SKM-1 (cell line): ENCODE measurements around the gene ANKRD2.
"Not testable (repeated sequence)": the region's sequence is repeated elsewhere in the genome, so short reads cannot be mapped to it uniquely, and the experiment has no call there.

Experiments
- DNase-seq: peaks from one replicate; lab custom pipeline; 2025; ENCODE audit not compliant: unreplicated experiment; lab: John Stamatoyannopoulos, UW

Gene ANKRD2

DNA sequence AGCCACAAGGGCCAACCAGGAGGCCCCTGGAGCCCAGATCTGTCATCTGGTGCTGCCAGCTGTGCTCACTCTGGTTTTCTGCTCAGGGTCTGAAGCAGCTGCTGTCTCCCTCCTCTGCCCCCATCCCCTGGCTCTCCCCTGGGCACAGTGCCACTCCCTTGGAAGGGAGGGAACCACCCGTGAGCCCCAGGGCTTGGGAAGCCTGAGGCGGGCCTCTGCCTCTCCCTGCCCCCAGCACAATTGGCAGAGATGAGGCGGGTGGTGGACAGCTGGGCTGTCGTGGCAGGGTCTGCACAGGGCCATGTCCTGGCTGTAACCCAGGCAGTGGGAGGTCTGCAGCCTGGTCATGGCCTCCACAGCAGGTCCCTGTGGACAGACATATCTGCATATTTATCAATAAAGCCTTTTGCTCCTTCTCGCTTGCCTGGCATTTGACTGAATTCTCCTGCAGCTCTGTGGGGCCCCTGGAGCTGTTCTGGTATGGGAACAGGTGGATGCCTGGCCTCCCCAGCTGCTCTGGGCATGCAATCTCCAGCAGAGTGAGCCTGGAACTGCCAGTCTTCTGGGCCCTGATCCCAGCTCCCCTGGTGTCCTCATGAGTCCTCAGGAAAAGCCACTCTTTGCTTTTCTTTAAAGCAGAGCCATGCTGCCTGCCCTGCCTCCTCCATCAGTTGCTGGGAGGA lies 1.6 kb upstream of the ANKRD2 start:
- DNase-seq, result no peak

DNA sequence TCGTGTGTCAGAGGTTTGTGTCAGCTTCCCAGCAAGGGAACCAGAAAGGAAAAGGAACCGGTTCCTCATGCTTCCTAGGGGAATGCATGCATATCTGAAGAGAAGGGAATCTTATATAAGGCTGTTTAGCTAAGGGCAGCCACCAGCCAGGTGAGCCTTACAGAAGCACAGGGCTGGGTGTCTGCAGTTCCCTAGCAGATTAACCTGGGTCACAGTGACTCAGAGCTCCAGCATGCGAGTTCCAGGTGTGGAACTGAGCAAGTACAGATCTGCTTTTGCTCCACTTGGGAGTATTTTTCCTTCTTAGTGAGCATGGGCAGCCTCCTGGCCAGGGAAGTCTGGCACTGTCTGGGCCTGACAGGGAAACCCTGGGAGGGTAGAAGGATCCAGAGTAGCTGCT lies 957 bp upstream of the ANKRD2 start:
- DNase-seq, result no peak

DNA sequence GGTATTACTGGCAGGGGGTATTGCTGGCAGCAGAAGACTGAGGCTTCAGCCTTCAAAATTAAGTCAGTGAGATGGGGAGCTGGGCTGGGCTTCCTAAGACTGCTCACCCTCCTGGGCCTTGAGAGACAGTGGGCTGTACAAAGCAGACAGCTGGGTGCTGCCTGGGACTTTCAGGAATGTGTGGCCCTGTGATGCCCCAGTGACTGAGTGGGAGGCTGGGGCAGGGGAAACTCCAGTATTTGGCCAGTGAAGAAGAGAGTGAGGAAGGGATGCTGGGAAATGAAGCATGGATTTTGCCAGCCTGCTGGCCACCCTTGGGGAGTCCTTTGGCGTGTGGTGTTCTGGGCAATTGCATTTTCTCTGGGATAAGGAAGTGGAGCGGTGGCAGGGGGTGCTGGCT lies 442 bp downstream of the ANKRD2 start:
- DNase-seq, result no peak

DNA sequence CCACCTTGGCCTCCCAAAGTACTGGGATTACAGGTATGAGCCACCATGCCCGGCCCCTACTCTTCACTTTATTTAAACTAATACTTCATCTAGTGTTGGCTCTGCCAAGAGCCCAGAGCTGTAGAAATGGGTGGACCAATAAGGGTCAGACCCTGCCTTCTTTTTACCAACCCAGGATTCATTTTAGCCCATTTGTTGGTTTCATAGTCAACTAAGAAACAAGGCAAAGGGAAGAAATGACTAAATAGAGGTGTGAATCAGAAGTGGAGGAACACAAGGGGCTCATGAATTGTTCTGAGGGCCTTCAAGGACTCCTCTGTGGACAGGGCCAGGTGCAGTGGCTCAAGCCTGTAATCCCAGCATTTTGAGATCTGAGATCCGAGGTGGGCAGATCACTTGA lies 1.1 kb downstream of the ANKRD2 start:
- no peak for DNase-seq

DNA sequence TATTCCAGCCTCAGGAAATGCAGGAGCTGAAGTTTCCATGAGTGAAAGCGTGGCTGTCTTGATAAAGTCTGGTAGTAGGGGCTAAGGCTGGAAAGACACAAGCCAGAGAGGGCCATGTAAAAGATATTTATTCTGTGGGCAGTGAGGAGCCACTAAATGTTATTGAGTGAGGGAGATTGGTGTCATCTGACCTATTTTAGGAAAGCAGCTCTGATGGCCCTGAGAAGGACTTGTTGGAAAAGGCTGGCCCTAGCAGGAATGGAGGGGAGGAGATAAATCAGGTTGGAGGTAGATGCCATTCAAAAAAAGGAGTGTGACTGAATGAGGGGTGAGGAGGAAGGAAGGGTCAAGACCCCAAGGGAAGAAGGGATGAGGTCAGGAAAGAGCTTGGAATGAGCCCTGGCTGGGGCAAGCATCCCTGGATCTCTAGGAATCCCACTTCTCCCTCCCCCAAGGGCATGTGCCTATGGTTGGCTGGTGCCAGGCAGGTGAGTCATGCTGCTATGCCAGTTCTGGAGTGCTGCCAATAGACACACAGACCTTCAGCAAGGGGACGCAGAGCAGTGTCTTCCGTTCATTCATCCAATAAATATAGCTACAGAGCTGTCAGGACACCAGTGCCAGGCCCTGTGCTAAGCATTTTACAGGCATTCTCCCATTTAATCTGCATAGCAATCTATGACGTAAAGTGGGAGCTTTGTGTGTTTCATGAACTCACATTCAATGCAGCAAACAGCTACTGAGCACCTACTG lies 2.0 kb downstream of the ANKRD2 start:
- no peak for DNase-seq

DNA sequence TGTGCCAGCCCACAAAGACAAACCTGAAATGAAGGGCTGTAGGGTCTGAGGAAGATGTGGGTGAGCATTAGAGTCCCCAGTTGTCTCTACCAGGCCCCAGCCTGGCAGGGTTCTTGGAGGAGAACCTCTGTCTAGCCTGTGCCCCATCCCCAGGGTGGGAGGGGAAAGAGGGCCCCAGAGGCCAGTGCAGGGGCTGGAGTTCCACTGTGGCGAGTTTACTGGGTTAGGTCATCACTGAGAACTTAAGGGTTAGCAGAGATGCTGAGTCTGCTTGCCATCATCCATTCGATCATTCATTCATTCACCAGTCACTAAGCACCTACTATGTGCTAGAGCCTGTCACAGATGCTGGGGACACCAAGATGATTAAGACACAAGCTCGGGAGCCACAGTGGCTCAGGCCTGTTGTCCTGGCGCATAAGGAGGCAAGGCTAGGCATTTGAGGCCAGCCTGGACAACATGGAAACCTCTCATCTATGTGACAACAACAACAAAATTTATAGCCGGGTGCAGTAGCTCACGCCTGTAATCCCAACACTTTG lies 2.6 kb downstream of the ANKRD2 start:
- DNase-seq, result no peak

DNA sequence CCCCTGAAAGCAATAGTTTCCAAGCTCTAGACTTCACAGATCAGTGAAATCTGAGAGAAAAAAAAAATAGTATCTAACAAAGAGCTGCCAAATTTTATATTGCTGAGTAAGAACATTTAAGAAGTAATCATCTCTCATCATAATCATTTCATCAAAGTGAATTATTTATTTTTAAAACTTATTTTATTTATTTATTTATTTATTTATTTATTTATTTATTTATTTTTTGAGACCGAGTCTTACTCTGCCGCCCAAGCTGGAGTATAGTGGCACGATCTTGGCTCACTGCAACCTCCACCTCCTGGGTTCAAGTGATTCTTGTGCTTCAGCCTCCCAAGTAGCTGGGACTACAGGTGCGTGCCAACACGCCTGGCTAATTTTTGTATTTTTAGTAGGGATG lies 3.9 kb downstream of the ANKRD2 start:
- DNase-seq, result not testable (repeated sequence)

DNA sequence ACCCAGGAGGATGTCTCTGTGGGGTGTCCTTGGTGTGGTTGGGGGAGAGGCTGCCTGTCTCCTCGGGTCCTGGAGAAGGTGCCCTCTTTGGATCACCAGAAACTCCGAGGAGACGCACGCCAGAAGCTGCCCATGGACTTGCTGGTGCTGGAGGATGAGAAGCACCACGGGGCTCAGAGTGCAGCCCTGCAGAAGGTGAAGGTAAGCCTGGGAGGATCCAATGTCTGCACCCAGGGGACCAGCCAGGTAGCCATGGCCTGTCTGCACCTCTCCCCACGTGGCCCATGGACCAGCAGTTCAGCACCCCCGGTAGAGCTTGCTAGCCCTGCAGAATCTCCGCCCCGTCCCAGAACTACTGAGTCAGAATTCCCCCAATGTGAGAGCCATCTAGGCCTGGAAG lies 5.1 kb downstream of the ANKRD2 start:
- DNase-seq, result no peak

DNA sequence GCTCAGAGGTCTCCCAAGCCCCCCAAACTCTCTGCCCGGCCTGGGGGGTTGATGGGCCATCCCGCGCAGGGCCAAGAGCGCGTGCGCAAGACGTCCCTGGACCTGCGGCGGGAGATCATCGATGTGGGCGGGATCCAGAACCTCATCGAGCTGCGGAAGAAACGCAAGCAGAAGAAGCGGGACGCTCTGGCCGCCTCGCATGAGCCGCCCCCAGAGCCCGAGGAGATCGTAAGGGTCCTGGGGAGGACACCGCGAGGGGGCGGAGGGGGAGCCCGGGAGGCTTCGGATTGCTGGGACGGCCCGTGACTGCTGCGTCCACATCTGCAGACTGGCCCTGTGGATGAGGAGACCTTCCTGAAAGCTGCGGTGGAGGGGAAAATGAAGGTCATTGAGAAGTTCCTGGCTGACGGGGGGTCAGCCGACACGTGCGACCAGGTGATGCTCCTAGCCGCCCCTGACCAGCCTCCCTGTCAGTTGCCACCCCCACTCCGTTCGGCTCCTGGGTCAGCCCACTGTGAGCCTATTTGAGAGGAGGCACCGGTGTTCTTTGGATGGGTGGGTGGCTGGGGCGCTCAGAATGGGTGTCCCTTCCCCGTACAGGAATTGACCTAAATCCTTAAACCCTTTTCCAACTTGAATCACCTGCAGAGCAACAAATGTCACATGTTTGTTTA lies 5.7 kb downstream of the ANKRD2 start:
- no peak for DNase-seq

DNA sequence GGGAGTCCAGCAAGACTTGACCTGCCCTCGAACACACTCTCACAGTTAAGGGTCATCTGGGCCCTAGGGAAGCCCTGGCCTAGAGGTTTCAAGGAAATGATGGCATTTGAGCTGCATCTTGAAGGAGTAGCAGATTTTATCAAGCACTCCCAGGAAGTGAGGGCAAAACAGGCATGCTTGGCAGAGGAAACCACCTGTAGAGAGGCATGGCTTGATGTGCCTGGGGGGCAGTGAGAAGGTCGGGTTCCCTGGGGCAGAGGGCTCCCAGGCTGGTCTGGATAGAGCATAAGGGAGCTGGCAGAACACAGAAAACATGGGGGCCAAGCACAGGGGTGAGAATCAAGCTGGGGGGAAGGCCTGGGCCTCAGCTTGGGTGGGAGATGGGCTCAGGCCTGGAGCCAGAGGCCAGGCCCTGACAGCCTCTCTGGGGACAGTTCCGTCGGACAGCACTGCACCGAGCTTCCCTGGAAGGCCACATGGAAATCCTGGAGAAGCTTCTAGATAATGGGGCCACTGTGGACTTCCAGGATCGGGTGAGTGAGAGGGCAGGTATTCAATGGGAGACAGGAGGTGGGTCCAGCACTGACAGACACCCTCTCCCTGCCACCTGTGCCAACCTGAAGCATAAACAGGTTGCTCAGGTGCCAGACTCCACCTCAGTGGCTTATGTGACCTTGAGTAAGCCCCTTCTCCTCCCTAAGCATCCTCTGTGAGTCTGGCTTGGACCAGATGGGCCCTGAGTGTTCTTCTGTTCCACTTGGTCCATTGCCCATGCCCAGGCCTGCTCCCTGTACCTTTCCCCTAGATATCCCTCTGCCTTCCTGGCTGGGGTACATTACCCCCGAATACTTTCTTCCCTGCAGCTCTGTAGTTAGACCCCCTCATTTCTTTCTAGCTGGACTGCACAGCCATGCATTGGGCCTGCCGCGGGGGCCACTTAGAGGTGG lies 8.1 kb downstream of the ANKRD2 start:
- DNase-seq, result no peak

DNA sequence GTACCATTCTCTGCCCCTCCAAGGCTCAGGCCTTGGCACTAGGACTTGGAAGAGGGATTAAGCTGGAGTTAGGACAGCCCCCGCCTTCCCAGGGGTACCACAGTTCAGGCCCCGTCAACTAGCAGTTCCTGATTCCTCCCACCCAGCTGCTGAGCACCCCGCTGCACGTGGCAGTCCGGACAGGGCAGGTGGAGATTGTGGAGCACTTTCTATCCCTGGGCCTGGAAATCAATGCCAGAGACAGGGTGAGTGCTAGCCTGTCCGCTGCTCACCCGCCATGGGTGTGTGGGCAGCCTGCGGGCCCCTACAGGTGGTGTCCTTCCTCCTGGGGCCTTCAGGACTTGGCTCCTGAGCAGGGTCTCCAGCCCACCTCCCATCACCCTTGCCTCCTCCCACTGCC lies 9.6 kb downstream of the ANKRD2 start:
- no peak for DNase-seq

DNA sequence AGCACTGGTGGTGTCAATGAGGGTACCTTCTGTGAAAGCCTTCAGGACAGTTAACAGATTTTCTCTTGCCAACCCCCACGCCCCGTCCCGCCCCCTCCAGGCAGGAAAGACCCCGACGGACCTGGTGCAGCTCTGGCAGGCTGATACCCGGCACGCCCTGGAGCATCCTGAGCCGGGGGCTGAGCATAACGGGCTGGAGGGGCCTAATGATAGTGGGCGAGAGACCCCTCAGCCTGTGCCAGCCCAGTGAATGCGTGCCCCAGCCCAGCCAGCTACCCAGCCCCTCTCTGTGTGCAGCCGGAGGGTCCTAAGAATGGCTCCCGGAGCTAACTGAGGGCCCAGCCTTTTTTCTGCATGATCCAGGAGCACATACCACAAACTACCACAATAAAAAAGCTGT lies 10.9 kb downstream of the ANKRD2 start:
- no peak for DNase-seq

DNA sequence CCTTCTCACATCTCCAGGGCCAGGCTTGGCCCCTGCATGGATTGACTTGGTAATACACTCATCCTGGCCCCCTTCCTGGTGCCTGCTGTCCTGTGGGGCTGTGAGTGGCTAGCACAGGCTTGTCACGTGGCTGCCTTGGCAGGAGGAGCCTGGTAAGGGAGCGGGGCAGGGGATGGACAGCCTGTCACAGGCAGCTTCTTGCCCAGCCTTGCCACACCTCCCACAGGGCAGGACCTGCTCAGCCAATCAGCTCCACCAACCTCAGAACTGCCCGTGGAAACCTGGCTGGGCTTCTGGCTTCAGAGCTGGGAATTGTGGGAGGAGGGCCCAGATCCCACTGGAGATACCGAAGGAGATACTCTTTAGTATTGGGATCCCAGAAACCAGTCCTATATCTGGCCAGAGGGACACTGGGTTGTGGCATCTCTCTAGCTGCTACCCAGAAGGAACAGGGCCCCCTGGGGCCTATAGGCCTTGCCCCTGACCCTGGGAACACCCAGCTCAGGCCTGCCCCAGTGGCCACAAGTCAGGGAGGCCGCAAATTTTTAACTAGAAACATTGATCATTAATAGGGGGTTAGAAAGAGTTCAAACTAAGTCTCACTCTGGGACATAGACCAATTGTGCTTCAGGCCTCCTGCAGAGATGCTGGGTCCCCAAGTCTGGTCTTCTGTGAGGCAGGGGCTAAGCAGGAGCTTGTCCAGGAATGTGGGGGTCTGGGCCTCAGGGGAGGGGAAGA lies 11.7 kb downstream of the ANKRD2 start, which contains the start of gene HOGA1:
Gene HOGA1, plus strand, starts transcription at position 330 of the 738 bp plus-strand sequence. Its CDS starts 315 bp downstream, at position 645.
- no peak for DNase-seq

DNA sequence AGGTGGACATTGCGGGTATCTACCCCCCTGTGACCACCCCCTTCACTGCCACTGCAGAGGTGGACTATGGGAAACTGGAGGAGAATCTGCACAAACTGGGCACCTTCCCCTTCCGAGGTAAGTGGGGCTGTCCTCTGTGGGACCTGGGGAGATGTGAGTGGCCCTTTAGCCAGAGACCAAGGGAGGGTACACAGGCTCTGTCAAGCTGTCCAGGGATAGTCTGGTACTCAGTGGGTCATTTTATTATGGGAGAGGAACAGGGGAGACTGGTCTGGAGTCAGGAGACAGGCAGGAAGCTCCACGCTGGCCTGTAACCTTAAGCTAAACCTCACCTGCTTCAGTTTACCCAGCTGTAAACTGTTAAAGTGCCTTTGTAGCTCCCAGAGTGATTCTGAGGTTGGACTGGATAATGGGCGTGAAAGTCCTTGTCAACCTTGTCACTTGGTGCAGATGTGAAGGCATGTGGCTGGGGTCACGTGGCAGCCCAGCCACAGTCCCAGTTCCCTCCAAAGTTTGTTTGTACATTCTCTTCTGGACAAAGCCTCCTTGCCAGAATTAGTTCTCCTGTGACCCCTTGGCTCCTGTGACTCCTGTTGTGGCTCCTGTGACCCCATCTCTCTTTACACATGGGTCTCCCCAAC lies 12.3 kb downstream of the ANKRD2 start:
- DNase-seq, result no peak

DNA sequence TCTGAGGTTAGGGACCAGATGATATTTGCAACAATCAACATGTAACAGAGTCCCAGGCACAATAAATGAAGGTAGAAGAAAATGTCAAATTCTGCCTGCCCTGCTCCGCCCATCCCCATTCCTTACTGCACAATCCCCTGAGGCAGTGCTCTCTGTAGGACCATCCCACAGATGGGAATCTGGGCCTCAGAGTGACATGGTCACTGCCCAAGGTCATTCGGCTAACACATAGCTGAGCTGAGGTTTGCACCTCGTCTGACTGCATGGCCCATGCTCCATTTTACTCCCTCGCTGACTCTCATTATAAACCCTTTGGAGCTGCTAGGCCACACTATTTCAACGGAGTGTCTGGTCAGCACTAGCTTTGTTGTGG lies 12.8 kb downstream of the ANKRD2 start:
- no peak for DNase-seq

DNA sequence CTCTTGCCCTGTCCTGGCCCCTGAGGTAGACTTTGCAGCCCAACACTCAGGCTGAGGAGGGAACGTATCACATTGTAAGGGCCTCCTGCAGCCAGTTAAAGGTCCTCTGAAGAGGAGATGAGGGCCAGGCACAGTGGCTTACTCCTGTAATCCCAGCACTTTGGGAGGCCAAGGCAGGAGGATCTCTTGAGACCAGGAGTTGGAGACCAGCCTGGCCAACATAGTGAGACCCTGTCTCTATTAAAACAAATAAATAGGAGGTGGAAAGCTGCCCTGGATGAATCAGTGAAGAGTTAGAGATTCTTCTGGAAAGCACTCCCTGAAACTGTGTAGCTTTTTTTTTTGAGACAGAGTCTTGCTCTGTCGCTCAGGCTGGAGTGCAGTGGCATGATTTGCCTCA lies 14.6 kb downstream of the ANKRD2 start:
- no peak for DNase-seq

DNA sequence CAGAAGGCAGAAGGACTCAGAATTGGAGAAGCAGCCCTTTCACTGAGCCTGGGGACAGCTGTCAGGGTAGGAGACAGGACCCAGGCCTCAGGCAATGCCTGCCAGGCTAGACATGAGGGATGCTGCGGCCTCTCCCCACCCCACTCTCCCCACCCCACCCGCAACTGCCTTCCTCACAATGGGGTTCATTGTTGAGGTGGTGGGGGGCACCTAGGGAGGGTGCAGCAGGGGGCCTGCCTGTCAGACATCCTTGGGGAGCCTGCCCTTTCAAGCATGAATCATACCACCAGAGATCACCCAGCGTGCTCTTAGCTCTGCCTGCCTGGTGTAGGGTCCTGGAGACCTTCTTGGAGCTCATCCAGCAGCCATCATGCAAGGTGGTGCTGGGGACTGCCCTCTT lies 16.9 kb downstream of the ANKRD2 start, which contains the start of gene C10orf62:
Gene C10orf62, plus strand, starts transcription at position 243 of the 400 bp plus-strand sequence. CDS start 177 bp downstream, outside the sequence.
- no peak for DNase-seq

DNA sequence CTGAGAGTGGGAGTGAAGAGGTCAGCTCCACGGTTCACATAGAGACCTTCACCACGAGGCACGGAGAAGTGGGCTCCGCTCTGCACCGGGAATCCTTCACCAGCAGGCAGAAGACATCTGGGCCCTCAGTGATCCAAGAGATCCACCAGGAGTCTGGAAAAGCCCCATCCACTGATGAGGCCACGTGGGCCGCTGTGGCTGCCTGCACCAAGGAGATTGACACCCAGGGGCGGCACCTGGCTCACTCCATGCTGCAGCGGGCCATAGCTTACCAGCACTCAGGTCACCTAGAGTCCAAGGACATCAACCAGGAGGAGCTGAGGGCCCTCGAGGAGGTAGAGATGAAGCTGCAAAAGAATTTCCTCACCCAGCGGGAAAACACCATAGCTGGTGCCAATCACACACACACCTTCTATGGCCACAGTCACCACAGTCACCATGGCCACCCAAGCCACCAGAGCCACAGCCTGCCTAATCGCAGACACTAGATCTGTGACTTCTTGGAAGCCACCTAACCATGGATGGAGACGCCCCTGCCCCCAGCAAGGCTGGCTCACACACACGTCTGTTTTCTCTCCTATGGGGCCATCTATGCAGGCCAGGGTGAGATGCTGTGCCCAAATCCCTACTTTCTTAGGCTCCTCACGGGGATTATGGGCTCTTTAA lies 17.6 kb downstream of the ANKRD2 start:
- no peak for DNase-seq
